Choroid plexus epithelial cell (primary cell): ENCODE data around the gene KDF1.

Experiments
- DNase-seq: peaks from one replicate; pipeline ENCODE4 v3.0.0-alpha.2; 2010; ENCODE audit warnings: low read depth
- H3K4me3 ChIP-seq: 2 replicates; pipeline ENCODE4 v1.5.1; 2011; ENCODE audit warnings: low read depth, mild to moderate bottlenecking, control low read depth, low read length, moderate library complexity
- CTCF ChIP-seq: conservative IDR thresholded peaks from 2 replicates; pipeline ENCODE4 v1.5.1; 2011; ENCODE audit warnings: low read depth, mild to moderate bottlenecking, control low read depth, inconsistent platforms, low read length, moderate library complexity

The KDF1 gene

GRCh38 chr1:26900815-26901511 lies 59.3 kb downstream of the KDF1 start:
- no peak for TF ChIP-seq CTCF
- peak overlapping the region; percentile 94 for H3K4me3 ChIP-seq
- no peak for DNase-seq

GRCh38 chr1:26900001-26900814 lies 60.1 kb downstream of the KDF1 start, which contains the start of gene GPATCH3:
Gene GPATCH3 (minus strand): TSS chr1:26900467. CDS start chr1:26900442, 25 bp downstream.
- peak within 1 kb of the TSS; percentile 94 for H3K4me3 ChIP-seq
- DNase-seq = peak; percentile 96
- TF ChIP-seq CTCF = no peak
